Skeletal muscle tissue (tissue), 4 donors: ENCODE data around the gene NLGN4X. TPM values are rescaled to one million over a fixed set of nuclear protein-coding genes. Genes with fewer than 3 reads are reported as not detected.

ENCODE experiments used
- H3K27ac ChIP-seq: one replicate; pipeline ENCODE4 v1.7.0; 2013; ENCODE audit warnings: mild to moderate bottlenecking, low read depth, low read length, inconsistent platforms
- H3K27me3 ChIP-seq, 3 donors: one replicate each; pipeline ENCODE4 v1.7.0; 2013; ENCODE audit warnings: low read length in 3 of 3; ENCODE audit not compliant: control insufficient read depth in 3 of 3, insufficient read depth in 3 of 3
- H3K36me3 ChIP-seq, 3 donors: one replicate each; pipeline ENCODE4 v1.7.0; 2013; ENCODE audit warnings: low read length in 3 of 3; ENCODE audit not compliant: control insufficient read depth in 3 of 3, insufficient read depth in 3 of 3
- H3K4me1 ChIP-seq, 3 donors: one replicate each; pipeline ENCODE4 v1.7.0; 2013; ENCODE audit warnings: low read length in 3 of 3, mild to moderate bottlenecking in 3 of 3; ENCODE audit not compliant: control insufficient read depth in 3 of 3, insufficient read depth in 3 of 3
- H3K4me3 ChIP-seq, 3 donors: one replicate each; pipeline ENCODE4 v1.7.0; 2013; ENCODE audit warnings: low read length in 3 of 3
- H3K9ac ChIP-seq, 3 donors: one replicate each; pipeline ENCODE4 v1.7.0; 2013; ENCODE audit warnings: low read length in 3 of 3, mild to moderate bottlenecking in 3 of 3, moderate library complexity in 2 of 3, low read depth in 1 of 3
- H3K9me3 ChIP-seq, 3 donors: one replicate each; pipeline ENCODE4 v1.7.0; 2013; ENCODE audit warnings: low read length in 3 of 3; ENCODE audit not compliant: control insufficient read depth in 3 of 3
- total RNA-seq: library from RNA; depleted of rRNA; stranded (reverse); fragments of >200 nt; gene quantifications from one replicate; pipeline ENCODE4 v1.2.3, GENCODE V29; 2014
- donor health status: Osteomylitis.

Gene NLGN4X
- total RNA-seq, 1 donor from 2014 or later, result 1.6 TPM

GRCh38 chrX:6225288-6225910 is 3.3 kb downstream of the NLGN4X start:
- no peaks in the 10 kb centered on the region for H3K36me3 ChIP-seq
- H3K4me3 ChIP-seq, result no peak overlapping the region
- H3K27me3 ChIP-seq, result peaks cover 7 to 32% (median 12%) of the 10 kb centered on the region in 3 donors
- H3K27ac ChIP-seq, result no peak overlapping the region
- no peaks in the 10 kb centered on the region for H3K9me3 ChIP-seq
- no peak overlapping the region for H3K9ac ChIP-seq
- H3K4me1 ChIP-seq, result no peaks in the 10 kb centered on the region

GRCh38 chrX:6223516-6223915 is 5.2 kb downstream of the NLGN4X start:
- Histone ChIP-seq H3K27ac (no peak overlapping the region), H3K9ac (no peak overlapping the region), H3K9me3 (no peaks in the 10 kb centered on the region), H3K36me3 (no peaks in the 10 kb centered on the region), H3K4me1 (no peaks in the 10 kb centered on the region), H3K27me3 (peaks cover 3 to 22% (median 9%) of the 10 kb centered on the region in 3 donors), H3K4me3 (no peak overlapping the region)

DNA sequence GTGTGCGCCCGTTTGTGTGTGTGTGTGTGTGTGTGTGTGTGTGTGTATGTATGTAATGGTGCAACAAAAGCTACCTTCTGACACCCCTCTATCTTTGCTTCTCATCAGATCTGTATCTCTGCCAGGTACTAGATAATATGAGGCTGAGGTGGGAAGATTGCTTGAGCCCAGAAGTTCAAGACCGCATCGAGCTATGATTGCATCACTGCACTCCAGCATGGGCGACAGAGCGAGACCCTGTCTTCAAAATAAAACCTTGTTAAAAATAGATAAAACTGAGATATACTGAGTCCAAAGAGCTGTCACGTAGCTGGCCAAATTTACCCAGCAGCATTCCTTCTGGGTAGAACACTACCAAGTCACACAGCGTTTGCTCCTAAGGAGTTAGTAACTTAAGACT is 18.4 kb downstream of the NLGN4X start:
- no peak overlapping the region for H3K4me3 ChIP-seq
- no peaks in the 10 kb centered on the region for H3K27me3 ChIP-seq
- no peaks in the 10 kb centered on the region for H3K9me3 ChIP-seq
- H3K36me3 ChIP-seq, result no peaks in the 10 kb centered on the region
- no peaks in the 10 kb centered on the region for H3K4me1 ChIP-seq
- H3K9ac ChIP-seq, result no peak overlapping the region
- H3K27ac ChIP-seq, result no peak overlapping the region

GRCh38 chrX:6203462-6204215 is 25.0 kb downstream of the NLGN4X start:
- Histone ChIP-seq H3K9ac (no peak overlapping the region), H3K27me3 (no peaks in the 10 kb centered on the region), H3K9me3 (no peaks in the 10 kb centered on the region), H3K27ac (no peak overlapping the region), H3K36me3 (no peaks in the 10 kb centered on the region), H3K4me1 (no peaks in the 10 kb centered on the region), H3K4me3 (no peak overlapping the region)

GRCh38 chrX:6199486-6199885 is 29.2 kb downstream of the NLGN4X start:
- no peaks in the 10 kb centered on the region for H3K36me3 ChIP-seq
- no peaks in the 10 kb centered on the region for H3K4me1 ChIP-seq
- no peak overlapping the region for H3K9ac ChIP-seq
- H3K9me3 ChIP-seq, result no peaks in the 10 kb centered on the region
- H3K27ac ChIP-seq, result no peak overlapping the region
- H3K27me3 ChIP-seq, result no peaks in the 10 kb centered on the region
- no peak overlapping the region for H3K4me3 ChIP-seq

DNA sequence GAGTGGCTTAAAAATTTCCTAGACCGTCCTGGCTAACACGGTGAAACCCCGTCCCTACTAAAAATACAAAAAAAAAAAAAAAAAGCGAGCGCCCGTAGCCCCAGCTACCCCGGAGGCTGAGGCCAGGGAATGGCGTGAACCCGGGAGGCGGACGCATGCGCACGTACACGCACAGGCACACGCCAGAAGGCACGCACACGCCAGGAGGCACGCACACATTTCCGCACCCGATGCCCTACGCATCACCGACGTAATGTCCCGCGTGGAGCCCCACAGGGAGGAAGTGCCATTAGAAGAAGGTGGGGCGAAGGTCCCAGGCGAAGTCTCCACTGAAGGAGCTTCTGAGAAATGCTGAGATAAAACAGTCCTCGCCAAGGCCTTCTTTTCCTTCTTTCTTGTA is 41.4 kb downstream of the NLGN4X start:
- H3K27me3 ChIP-seq, result no peaks in the 10 kb centered on the region
- no peak overlapping the region for H3K27ac ChIP-seq
- no peak overlapping the region for H3K9ac ChIP-seq
- no peaks in the 10 kb centered on the region for H3K36me3 ChIP-seq
- H3K4me3 ChIP-seq, result no peak overlapping the region
- no peaks in the 10 kb centered on the region for H3K4me1 ChIP-seq
- H3K9me3 ChIP-seq, result peaks cover 0 to 2% (median 0%) of the 10 kb centered on the region in 3 donors

GRCh38 chrX:6184900-6185515 is 43.7 kb downstream of the NLGN4X start:
- Histone ChIP-seq H3K27me3 (no peaks in the 10 kb centered on the region), H3K9me3 (peaks cover 0 to 2% (median 0%) of the 10 kb centered on the region in 3 donors), H3K4me3 (no peak overlapping the region), H3K9ac (no peak overlapping the region), H3K36me3 (no peaks in the 10 kb centered on the region), H3K27ac (no peak overlapping the region), H3K4me1 (no peaks in the 10 kb centered on the region)

DNA sequence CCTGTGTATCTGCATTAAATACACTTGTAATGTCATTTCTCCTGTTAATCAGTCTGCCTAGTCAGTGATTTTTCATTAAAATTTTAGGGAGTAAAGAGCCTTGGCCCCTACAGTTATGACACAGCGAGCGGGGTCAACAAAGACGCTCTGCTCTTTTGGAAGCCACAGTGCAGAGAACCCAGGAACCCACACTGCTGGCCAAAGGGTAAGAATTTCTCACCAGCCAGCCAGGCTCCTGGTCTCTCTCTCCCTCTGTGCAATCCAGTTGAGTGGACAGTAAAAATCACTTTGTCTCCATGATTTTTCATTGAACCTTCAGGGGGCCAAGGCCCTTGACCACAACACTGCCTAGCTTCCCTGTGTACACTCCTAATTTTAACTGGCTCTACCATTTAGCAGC is 52.8 kb downstream of the NLGN4X start:
- Histone ChIP-seq H3K9ac (no peak overlapping the region), H3K4me3 (no peak overlapping the region), H3K9me3 (no peaks in the 10 kb centered on the region), H3K27me3 (no peaks in the 10 kb centered on the region), H3K27ac (no peak overlapping the region), H3K36me3 (no peaks in the 10 kb centered on the region), H3K4me1 (no peaks in the 10 kb centered on the region)

GRCh38 chrX:6170424-6170823 is 58.2 kb downstream of the NLGN4X start:
- no peaks in the 10 kb centered on the region for H3K4me1 ChIP-seq
- no peak overlapping the region for H3K27ac ChIP-seq
- H3K9me3 ChIP-seq, result no peaks in the 10 kb centered on the region
- no peaks in the 10 kb centered on the region for H3K36me3 ChIP-seq
- no peak overlapping the region for H3K9ac ChIP-seq
- H3K27me3 ChIP-seq, result no peaks in the 10 kb centered on the region
- no peak overlapping the region for H3K4me3 ChIP-seq

GRCh38 chrX:6169407-6169806 is 59.3 kb downstream of the NLGN4X start:
- Histone ChIP-seq H3K36me3 (no peaks in the 10 kb centered on the region), H3K27me3 (no peaks in the 10 kb centered on the region), H3K4me1 (no peaks in the 10 kb centered on the region), H3K9me3 (no peaks in the 10 kb centered on the region), H3K9ac (no peak overlapping the region), H3K4me3 (no peak overlapping the region), H3K27ac (no peak overlapping the region)
